Measurements from ENCODE around the gene TMEM245. TPM values are rescaled to one million over a fixed set of nuclear protein-coding genes. Genes with fewer than 3 reads are reported as not detected.

TMEM245 gene
- total RNA-seq, 2 donors from 2014 or later, result 23.9 to 26.7 TPM

GRCh38 chr9:109033941-109034700 lies 85.6 kb downstream of the TMEM245 start:
- peaks cover 0 to 2% of the 10 kb centered on the region in 2 donors for H3K4me1 Mint-ChIP-seq (ENCODE audit: low read depth in 2 of 2)
- H3K27ac Mint-ChIP-seq, result no peak overlapping the region
- H3K4me3 Mint-ChIP-seq, result no peak overlapping the region
- H3K36me3 Mint-ChIP-seq, result peaks cover 7% of the 10 kb centered on the region
- H3K9me3 Mint-ChIP-seq, result no peaks in the 10 kb centered on the region
- no peak for DNase-seq (ENCODE audit: low spot score)
- ATAC-seq, result no peak
- no peaks in the 10 kb centered on the region for H3K27me3 Mint-ChIP-seq

DNA sequence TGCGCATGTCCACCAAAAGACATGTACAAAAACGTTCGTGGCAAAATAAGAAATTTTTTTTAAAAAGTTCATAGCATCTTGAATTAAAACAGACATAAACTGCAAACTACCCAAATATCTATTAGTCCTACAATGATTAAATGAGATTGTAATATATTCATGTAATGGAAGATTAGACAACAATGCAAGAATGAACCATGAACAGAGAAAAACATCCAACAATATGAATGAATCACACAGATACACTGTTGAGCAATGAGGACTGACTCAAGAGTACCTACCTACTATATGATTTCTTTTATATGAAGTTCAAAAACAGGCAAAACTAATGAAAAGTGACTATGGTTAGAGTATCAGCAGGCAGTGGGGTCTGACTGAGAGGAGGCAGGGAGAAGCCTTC lies 88.5 kb downstream of the TMEM245 start:
- ATAC-seq, result no peak
- no peaks in the 10 kb centered on the region for H3K27me3 Mint-ChIP-seq
- no peaks in the 10 kb centered on the region for H3K9me3 Mint-ChIP-seq
- no peaks in the 10 kb centered on the region for H3K4me1 Mint-ChIP-seq (ENCODE audit: low read depth in 2 of 2)
- no peak overlapping the region for H3K27ac Mint-ChIP-seq
- no peak for DNase-seq (ENCODE audit: low spot score)
- H3K4me3 Mint-ChIP-seq, result no peak overlapping the region
- H3K36me3 Mint-ChIP-seq, result peaks cover 6% of the 10 kb centered on the region

- DNase-seq (ENCODE audit: low spot score), result no peak
- no peaks in the 10 kb centered on the region for H3K27me3 Mint-ChIP-seq
- H3K27ac Mint-ChIP-seq, result no peak overlapping the region
- no peaks in the 10 kb centered on the region for H3K4me1 Mint-ChIP-seq (ENCODE audit: low read depth in 2 of 2)
- no peak for ATAC-seq
- no peak overlapping the region for H3K4me3 Mint-ChIP-seq
- peaks cover 6% of the 10 kb centered on the region for H3K36me3 Mint-ChIP-seq
- H3K9me3 Mint-ChIP-seq, result no peaks in the 10 kb centered on the region
These were observed 89.3 kb downstream of the TMEM245 start for GRCh38 chr9:109030426-109030825.

GRCh38 chr9:109028457-109028856 lies 91.3 kb downstream of the TMEM245 start:
- peaks cover 6% of the 10 kb centered on the region for H3K36me3 Mint-ChIP-seq
- DNase-seq (ENCODE audit: low spot score) (no peak), ATAC-seq (no peak)
- no peaks in the 10 kb centered on the region for H3K9me3 Mint-ChIP-seq
- H3K4me1 Mint-ChIP-seq (ENCODE audit: low read depth in 2 of 2), result no peaks in the 10 kb centered on the region
- no peaks in the 10 kb centered on the region for H3K27me3 Mint-ChIP-seq
- no peak overlapping the region for H3K4me3 Mint-ChIP-seq
- H3K27ac Mint-ChIP-seq, result peak overlapping the region in 1 of 2 donors; percentile 3

- no peaks in the 10 kb centered on the region for H3K27me3 Mint-ChIP-seq
- no peak for DNase-seq (ENCODE audit: low spot score)
- H3K27ac Mint-ChIP-seq, result no peak overlapping the region
- H3K4me3 Mint-ChIP-seq, result no peak overlapping the region
- ATAC-seq, result no peak
- H3K4me1 Mint-ChIP-seq (ENCODE audit: low read depth in 2 of 2), result no peaks in the 10 kb centered on the region
- H3K36me3 Mint-ChIP-seq, result peaks cover 6% of the 10 kb centered on the region
- H3K9me3 Mint-ChIP-seq, result no peaks in the 10 kb centered on the region
These were observed 92.6 kb downstream of the TMEM245 start for GRCh38 chr9:109027176-109027575.

- no peak overlapping the region for H3K4me3 Mint-ChIP-seq
- peaks cover 6% of the 10 kb centered on the region for H3K36me3 Mint-ChIP-seq
- H3K9me3 Mint-ChIP-seq, result no peaks in the 10 kb centered on the region
- H3K4me1 Mint-ChIP-seq (ENCODE audit: low read depth in 2 of 2), result no peaks in the 10 kb centered on the region
- ATAC-seq (no peak), DNase-seq (ENCODE audit: low spot score) (no peak)
- no peaks in the 10 kb centered on the region for H3K27me3 Mint-ChIP-seq
- no peak overlapping the region for H3K27ac Mint-ChIP-seq
These were observed 93.4 kb downstream of the TMEM245 start for GRCh38 chr9:109026306-109026705.

- Mint-ChIP-seq H3K4me3 (no peak overlapping the region), H3K9me3 (no peaks in the 10 kb centered on the region)
- no peak for ATAC-seq
These were observed 96.9 kb downstream of the TMEM245 start for GRCh38 chr9:109022873-109023272.

DNA sequence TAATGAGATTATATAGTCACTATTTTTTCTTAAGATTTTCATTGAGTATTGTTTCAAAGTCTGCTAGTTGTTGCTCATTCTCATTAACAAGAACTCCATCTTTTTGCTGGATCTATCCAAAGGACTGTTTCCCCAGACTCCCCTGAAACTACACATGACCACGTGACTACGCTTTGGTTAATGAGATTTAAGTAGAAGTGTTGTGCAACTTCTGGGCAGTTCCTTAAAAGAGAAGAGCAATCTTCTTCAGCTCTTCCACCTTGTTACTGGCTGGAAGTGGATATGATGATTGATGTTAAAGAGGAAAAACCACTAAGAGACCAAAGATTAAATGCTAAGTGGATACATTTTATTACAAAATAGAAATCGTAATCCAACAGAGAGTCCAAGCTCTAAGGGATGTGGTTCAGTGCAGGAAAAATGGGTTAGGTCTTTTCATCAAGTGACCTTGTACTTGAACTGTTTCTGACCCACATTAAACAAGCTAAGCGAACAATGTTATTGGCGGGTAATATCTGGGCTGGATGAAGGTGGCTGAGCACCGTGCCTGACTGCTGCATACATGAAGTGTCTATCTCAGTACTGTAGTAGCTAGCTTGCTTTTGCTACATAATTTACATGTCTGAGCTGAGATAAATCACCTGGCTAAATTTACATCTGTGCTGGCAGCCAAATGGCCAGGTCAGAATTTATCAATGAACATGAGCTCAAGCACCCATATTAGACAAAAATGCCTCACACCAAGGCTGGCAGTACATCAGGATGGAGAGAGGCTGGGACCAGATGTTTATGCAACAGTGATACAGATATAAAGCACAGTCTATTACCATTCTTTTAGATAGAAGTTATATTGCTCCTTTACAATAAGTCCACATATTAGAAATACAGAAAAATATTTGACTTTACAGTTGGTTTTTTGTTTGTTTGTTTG lies 98.9 kb downstream of the TMEM245 start:
- peaks cover 6% of the 10 kb centered on the region for H3K36me3 Mint-ChIP-seq
- H3K9me3 Mint-ChIP-seq, result no peaks in the 10 kb centered on the region
- no peaks in the 10 kb centered on the region for H3K27me3 Mint-ChIP-seq
- ATAC-seq (no peak), DNase-seq (ENCODE audit: low spot score) (no peak)
- H3K27ac Mint-ChIP-seq, result no peak overlapping the region
- H3K4me1 Mint-ChIP-seq (ENCODE audit: low read depth in 2 of 2), result no peaks in the 10 kb centered on the region
- no peak overlapping the region for H3K4me3 Mint-ChIP-seq

More at GRCh38 chr9:109022873-109023272, 96.9 kb downstream of the TMEM245 start:
- Mint-ChIP-seq H3K27me3 (no peaks in the 10 kb centered on the region), H3K36me3 (peaks cover 6% of the 10 kb centered on the region), H3K4me1 (ENCODE audit: low read depth in 2 of 2) (no peaks in the 10 kb centered on the region), H3K27ac (no peak overlapping the region)
- no peak for DNase-seq (ENCODE audit: low spot score)

- H3K4me3 Mint-ChIP-seq, result no peak overlapping the region
- H3K4me1 Mint-ChIP-seq (ENCODE audit: low read depth in 2 of 2), result no peaks in the 10 kb centered on the region
- peaks cover 6% of the 10 kb centered on the region for H3K36me3 Mint-ChIP-seq
- no peak for DNase-seq (ENCODE audit: low spot score)
- no peak overlapping the region for H3K27ac Mint-ChIP-seq
- H3K9me3 Mint-ChIP-seq, result no peaks in the 10 kb centered on the region
- no peak for ATAC-seq
- no peaks in the 10 kb centered on the region for H3K27me3 Mint-ChIP-seq
These were observed 99.6 kb downstream of the TMEM245 start for GRCh38 chr9:109020113-109020512.

DNA sequence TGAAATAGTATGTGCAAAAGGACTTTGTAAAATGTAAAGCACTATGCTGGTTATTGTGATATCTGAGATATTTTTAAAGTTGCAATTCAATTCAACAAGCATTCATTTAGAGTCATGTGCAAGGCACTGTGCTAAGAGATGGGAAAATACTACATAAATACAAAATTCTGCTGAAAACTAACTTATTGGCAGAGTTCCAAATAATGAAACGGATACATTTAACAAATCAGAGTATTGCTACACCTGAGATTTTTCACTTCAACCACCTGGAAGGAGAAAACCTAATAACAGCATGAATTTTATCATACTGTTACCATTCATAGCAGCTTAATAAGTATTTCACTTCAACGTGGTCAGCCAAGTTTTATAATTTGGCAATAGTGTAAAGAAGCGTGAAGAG lies 100.3 kb downstream of the TMEM245 start:
- H3K36me3 Mint-ChIP-seq, result peaks cover 6% of the 10 kb centered on the region
- no peaks in the 10 kb centered on the region for H3K27me3 Mint-ChIP-seq
- no peaks in the 10 kb centered on the region for H3K4me1 Mint-ChIP-seq (ENCODE audit: low read depth in 2 of 2)

DNA sequence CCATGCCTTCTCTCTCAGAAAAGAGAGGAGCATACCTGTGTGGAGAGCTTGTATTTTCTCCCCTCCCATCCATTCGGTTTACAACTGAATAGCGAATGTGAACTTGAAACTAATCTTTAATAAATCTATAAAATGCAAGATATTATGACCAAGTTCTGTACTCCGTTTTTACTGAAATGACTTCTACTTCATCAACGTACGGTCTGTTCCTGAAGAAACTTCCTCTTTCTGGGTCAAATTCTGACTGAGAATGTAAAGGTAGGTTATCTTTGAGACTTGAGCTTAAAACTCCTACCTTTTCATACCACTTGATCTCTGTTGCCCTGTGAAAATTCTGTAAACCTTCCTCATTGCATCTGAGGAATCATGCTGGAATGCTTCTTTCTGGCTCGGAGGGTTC lies 102.3 kb downstream of the TMEM245 start:
- no peak overlapping the region for H3K27ac Mint-ChIP-seq
- ATAC-seq, result no peak
- H3K27me3 Mint-ChIP-seq, result no peaks in the 10 kb centered on the region

More for the DNA sequence above, 100.3 kb downstream of the TMEM245 start:
- Mint-ChIP-seq H3K4me3 (no peak overlapping the region), H3K27ac (no peak overlapping the region), H3K9me3 (no peaks in the 10 kb centered on the region)
- DNase-seq (ENCODE audit: low spot score) (no peak), ATAC-seq (no peak)

DNA sequence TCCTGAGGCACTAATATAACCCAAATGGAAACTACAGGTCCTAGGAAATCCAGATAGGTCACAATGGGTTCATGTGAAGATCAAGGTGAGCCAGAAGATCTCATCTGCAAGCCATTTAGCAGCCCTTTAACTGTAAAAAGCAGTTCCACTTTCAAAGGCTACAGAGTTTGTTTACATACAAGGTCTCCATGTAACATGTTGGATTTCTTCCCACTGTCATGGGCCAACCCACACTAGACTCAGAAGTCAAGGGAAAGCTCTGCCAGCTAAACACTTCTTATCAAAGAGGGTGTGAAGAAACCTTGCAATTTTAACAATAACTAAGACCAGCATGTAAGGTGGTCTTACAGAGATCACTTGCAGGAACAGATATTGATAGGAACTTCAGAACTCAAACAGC lies 102.7 kb downstream of the TMEM245 start:
- H3K4me3 Mint-ChIP-seq, result no peak overlapping the region

More for the DNA sequence above, 102.3 kb downstream of the TMEM245 start:
- DNase-seq (ENCODE audit: low spot score), result no peak
- Mint-ChIP-seq H3K4me3 (no peak overlapping the region), H3K36me3 (peaks cover 6% of the 10 kb centered on the region), H3K4me1 (ENCODE audit: low read depth in 2 of 2) (peaks cover 2 to 4% of the 10 kb centered on the region in 2 donors), H3K9me3 (no peaks in the 10 kb centered on the region)

GRCh38 chr9:109016132-109016531 lies 103.6 kb downstream of the TMEM245 start:
- Mint-ChIP-seq H3K36me3 (peaks cover 6% of the 10 kb centered on the region), H3K4me3 (no peak overlapping the region), H3K27ac (no peak overlapping the region), H3K4me1 (ENCODE audit: low read depth in 2 of 2) (peaks cover 15 to 16% of the 10 kb centered on the region in 2 donors), H3K27me3 (peaks cover under 1 to 10% of the 10 kb centered on the region in 2 donors), H3K9me3 (no peaks in the 10 kb centered on the region)
- no peak for ATAC-seq
- no peak for DNase-seq (ENCODE audit: low spot score)

More for the DNA sequence above, 102.7 kb downstream of the TMEM245 start:
- no peaks in the 10 kb centered on the region for H3K9me3 Mint-ChIP-seq
- H3K36me3 Mint-ChIP-seq, result peaks cover 6% of the 10 kb centered on the region
- ATAC-seq (no peak), DNase-seq (ENCODE audit: low spot score) (no peak)
- H3K4me1 Mint-ChIP-seq (ENCODE audit: low read depth in 2 of 2), result peaks cover 6 to 7% of the 10 kb centered on the region in 2 donors
- no peak overlapping the region for H3K27ac Mint-ChIP-seq
- peaks cover 0 to under 1% of the 10 kb centered on the region in 2 donors for H3K27me3 Mint-ChIP-seq
